Measurements from ENCODE around the gene CFAP141.

- no peak for TF ChIP-seq CTCF (IDR thresholded peaks at IDR 0.05)
- no peak for TF ChIP-seq POLR2A (IDR thresholded peaks at IDR 0.05)
- TF ChIP-seq POLR2AphosphoS5 (IDR thresholded peaks at IDR 0.05): peak; percentile 28 to 47
Observed at GRCh38 chr1:154155251-154155650, 50.9 kb downstream of the CFAP141 start.

Data from upper lobe of left lung (tissue), 4 donors.